DMS153 (cell line): Measurements from ENCODE around the gene BTBD10.

Experiments used
- DNase-seq: peaks from one replicate; lab custom pipeline; 2025; lab: John Stamatoyannopoulos, UW

Gene BTBD10

DNA sequence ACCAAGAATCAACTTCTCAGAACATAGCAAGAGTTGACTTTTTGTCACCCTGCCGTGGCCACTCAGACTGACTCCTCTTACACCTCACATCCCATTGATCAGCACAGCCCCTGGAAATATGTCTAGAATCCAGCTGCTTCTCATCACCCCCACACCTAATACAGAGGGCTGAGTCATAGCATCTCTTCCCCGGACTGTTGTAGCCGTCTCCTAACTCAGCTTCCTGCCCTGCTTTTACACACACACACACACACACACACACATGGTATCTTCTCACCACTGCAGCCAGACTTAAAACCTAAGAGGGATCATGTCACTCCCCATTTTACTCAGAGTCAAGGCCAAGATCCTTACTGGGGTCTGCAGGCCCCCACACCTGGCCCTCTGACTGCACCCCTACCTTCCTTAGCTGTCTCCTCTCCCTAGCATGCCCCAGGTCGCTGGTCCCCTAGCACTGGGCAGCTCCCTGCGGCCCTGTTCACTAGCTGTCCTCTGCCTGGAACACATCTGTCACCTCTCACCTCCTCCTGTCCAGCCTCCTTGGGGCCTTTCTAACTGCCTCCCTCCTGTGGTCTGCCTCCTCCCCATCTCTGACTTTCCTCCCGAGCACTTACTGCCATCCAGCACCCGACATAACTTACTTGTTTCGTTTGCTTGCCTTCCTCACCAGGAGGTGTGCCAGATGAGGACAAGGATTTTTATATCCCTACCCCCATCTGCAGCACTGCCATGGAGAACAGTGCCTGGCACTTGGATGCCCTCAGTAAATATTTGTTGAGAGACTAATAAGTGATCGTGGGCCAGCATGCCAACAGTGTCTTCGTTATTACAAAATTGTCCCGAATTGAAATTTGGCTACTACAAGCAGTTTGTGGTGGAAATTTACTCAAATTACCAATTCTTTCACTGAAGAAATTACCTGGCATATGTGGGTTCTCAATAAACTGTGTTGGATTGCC, 123.5 kb downstream of the BTBD10 start:
- no peak for DNase-seq

DNA sequence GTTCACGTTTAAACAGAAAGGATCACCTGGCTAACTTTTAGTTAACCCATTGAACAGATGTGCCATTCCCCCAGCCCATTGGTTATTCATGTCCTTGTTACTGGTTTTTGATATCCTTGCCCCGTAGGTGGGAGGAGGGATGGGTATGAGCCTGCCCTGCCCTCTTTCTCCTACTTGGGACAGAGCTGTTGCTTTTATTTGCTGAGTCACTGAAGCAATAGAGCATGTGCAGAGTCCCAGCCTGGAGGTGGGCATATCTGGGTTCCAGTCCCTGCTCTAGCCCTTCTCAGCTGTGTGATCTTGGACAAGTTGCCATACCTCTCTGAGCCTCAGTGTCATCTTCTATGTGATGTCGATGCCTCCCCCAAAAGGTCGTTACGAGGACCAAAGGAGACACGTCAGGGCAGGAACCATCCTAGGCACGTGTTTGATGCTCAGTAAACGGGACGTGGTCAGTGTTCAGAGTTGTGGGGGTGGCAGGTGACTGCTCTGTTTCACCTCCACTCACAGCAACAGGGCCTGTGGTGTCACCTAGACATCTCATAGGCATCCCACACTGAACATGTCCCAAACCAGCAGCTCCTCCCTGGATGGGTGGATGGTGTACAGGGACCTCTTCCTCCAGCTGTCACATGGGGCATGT, 124.5 kb downstream of the BTBD10 start:
- DNase-seq, result no peak

DNA sequence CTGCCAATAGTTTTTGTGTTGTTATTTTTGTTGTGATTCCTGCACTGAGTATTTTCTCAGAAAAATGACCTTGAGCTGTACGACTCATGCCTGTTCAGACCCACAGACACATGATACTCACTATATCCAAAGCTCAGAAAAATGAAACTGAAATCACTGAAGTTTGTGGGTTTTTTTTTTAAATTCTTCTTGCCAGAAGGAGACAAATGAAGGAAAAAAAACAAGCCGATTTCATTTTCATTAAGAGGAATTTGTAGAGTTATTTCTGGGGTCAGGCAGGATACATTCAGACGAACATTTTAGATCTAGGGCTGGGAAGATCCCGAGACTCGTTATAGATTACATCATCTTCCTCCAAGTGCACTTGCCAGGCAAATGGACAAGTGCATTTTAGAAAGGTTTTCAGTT, 125.0 kb downstream of the BTBD10 start:
- no peak for DNase-seq
